K562 (cell line): ENCODE results near the gene OR1E2.

Source experiments
- ATF3 ChIP-seq, 2 experiments: fragments of 450-650 bp in 1 of 2; sonication (generic) in 1 of 2; formaldehyde crosslinking in 1 of 2; IDR thresholded peaks in 1 of 2; conservative IDR thresholded peaks in 1 of 2; 2 replicates each; pipeline versions ENCODE4 v1.6.1 to v1.8.1; 2016 to 2023; ENCODE audit warnings: mild to moderate bottlenecking in 2 of 2, moderate library complexity in 2 of 2, inconsistent platforms in 1 of 2, missing genetic modification reagents in 1 of 2
- IFI16 ChIP-seq: fragments of 250-450 bp; sonication (Bioruptor Pico); IDR thresholded peaks from 2 replicates; pipeline ENCODE4 v2.1.2; 2022; ENCODE audit warnings: mild to moderate bottlenecking, inconsistent platforms
- PML ChIP-seq: IDR thresholded peaks from 2 replicates; pipeline ENCODE4 v1.6.1; 2012; ENCODE audit warnings: low read length, inconsistent platforms
- POLR2A ChIP-seq: fragments of 450-650 bp; conservative IDR thresholded peaks from 2 replicates; pipeline ENCODE4 v1.6.1; 2016
- TAF7 ChIP-seq: fragments of 450-650 bp; IDR thresholded peaks from 2 replicates; pipeline ENCODE4 v1.6.1; 2016; ENCODE audit warnings: missing genetic modification characterization, missing compliant biosample characterization
- TSC22D4 ChIP-seq: fragments of 450-650 bp; IDR thresholded peaks from 2 replicates; pipeline ENCODE4 v1.6.1; 2016; ENCODE audit warnings: missing genetic modification characterization, missing biosample characterization, control low read depth

- TF ChIP-seq TAF7 (tag) (no peak), POLR2A (no peak), ATF3 (IDR thresholded peaks at IDR 0.05) (no peak), ATF3 (CRISPR knock-in tag; conservative IDR thresholded peaks at IDR 0.05) (no peak), PML (no peak), IFI16 (CRISPR knock-in tag) (no peak), TSC22D4 (tag) (no peak)
These were observed at the start of gene OR1E2 for GRCh38 chr17:3433741-3434140.
